GM19455 (cell line): ENCODE results near the gene KIRREL3.

Experiments used
- ATAC-seq: cut with Tn5 transposase; IDR thresholded peaks from one replicate; pipeline ENCODE4 v1.9.1; 2021; ENCODE audit not compliant: unreplicated experiment

KIRREL3 gene

GRCh38 chr11:126682590-126682989 is 318.0 kb downstream of the KIRREL3 start:
- no peak for ATAC-seq

GRCh38 chr11:126680700-126681099 is 319.9 kb downstream of the KIRREL3 start:
- no peak for ATAC-seq

- no peak for ATAC-seq
Measured at GRCh38 chr11:126680131-126680530, 320.4 kb downstream of the KIRREL3 start.

GRCh38 chr11:126679033-126679432 is 321.5 kb downstream of the KIRREL3 start:
- no peak for ATAC-seq

- no peak for ATAC-seq
Measured at GRCh38 chr11:126676536-126676935, 324.0 kb downstream of the KIRREL3 start.

GRCh38 chr11:126673319-126673718 is 327.3 kb downstream of the KIRREL3 start:
- no peak for ATAC-seq

GRCh38 chr11:126669416-126669815 is 331.2 kb downstream of the KIRREL3 start:
- ATAC-seq: no peak

- ATAC-seq: no peak
Measured at GRCh38 chr11:126664643-126665042, 335.9 kb downstream of the KIRREL3 start.

GRCh38 chr11:126663749-126664592 is 336.6 kb downstream of the KIRREL3 start:
- no peak for ATAC-seq

GRCh38 chr11:126662035-126662790 is 338.4 kb downstream of the KIRREL3 start:
- ATAC-seq: no peak

GRCh38 chr11:126660761-126661425 is 339.7 kb downstream of the KIRREL3 start:
- no peak for ATAC-seq

- no peak for ATAC-seq
Measured at GRCh38 chr11:126660321-126660720, 340.2 kb downstream of the KIRREL3 start.

- no peak for ATAC-seq
Measured at GRCh38 chr11:126658306-126659056, 342.1 kb downstream of the KIRREL3 start.

- ATAC-seq: no peak
Measured at GRCh38 chr11:126655807-126656128, 344.8 kb downstream of the KIRREL3 start.

GRCh38 chr11:126654886-126655806 is 345.4 kb downstream of the KIRREL3 start:
- no peak for ATAC-seq

- ATAC-seq: no peak
Measured at GRCh38 chr11:126653040-126653439, 347.5 kb downstream of the KIRREL3 start.

GRCh38 chr11:126647735-126648134 is 352.8 kb downstream of the KIRREL3 start:
- ATAC-seq: no peak

GRCh38 chr11:126646701-126647557 is 353.6 kb downstream of the KIRREL3 start:
- no peak for ATAC-seq

- no peak for ATAC-seq
Measured at GRCh38 chr11:126645186-126645585, 355.4 kb downstream of the KIRREL3 start.
